AG04449 (cell line): ENCODE results near the gene GIPR.

Experiments
- CTCF ChIA-PET: fragments of 350-600 bp; formaldehyde crosslinking; extraction: SDS; loops from one replicate; lab custom pipeline; 2021; ENCODE audit warnings: antibody characterized with exemption; lab: Yijun Ruan, JAX
- POLR2A ChIA-PET: fragments of 400-600, 350-600 bp; formaldehyde crosslinking; extraction: SDS; loops from one replicate; lab custom pipeline; 2020; ENCODE audit warnings: antibody characterized with exemption, inconsistent platforms; lab: Yijun Ruan, JAX
- DNase-seq: peaks from one replicate; pipeline ENCODE4 v3.0.0-alpha.2; 2010; ENCODE audit warnings: low read depth, low spot score
- H3K4me3 ChIP-seq: 2 replicates; pipeline ENCODE4 v1.5.1; 2011; ENCODE audit warnings: low read depth, mild to moderate bottlenecking, control low read depth, low read length
- CTCF ChIP-seq: IDR thresholded peaks from one replicate; pipeline ENCODE4 v1.5.1; 2011; ENCODE audit warnings: mild to moderate bottlenecking, moderate library complexity, low read length, control low read depth, inconsistent platforms; ENCODE audit not compliant: insufficient read depth; ENCODE audit errors: missing control alignments

Gene GIPR

GRCh38 chr19:45655073-45655472, 12.9 kb upstream of the GIPR start:
- POLR2A ChIA-PET = no interaction called here
- no peak for DNase-seq

GRCh38 chr19:45657520-45658167, 10.4 kb upstream of the GIPR start:
- no peak for TF ChIP-seq CTCF
- CTCF ChIA-PET = interaction anchor here (0.7 to 1.9 kb wide), 2 partner anchors 20 to 24 kb away, joined by 3 to 5 read pairs; no protein-coding TSS in a partner anchor
- no peak overlapping the region for H3K4me3 ChIP-seq
- POLR2A ChIA-PET = no interaction called here
- no peak for DNase-seq

More at GRCh38 chr19:45655073-45655472, 12.9 kb upstream of the GIPR start:
- no peak for TF ChIP-seq CTCF
- CTCF ChIA-PET = interaction anchor here (1.2 kb wide), 1 partner anchor 13 kb away, joined by 3 read pairs; no protein-coding TSS in a partner anchor
- H3K4me3 ChIP-seq = no peak overlapping the region

- H3K4me3 ChIP-seq = no peak overlapping the region
- no peak for DNase-seq
- TF ChIP-seq CTCF = no peak
- POLR2A ChIA-PET = no interaction called here
- CTCF ChIA-PET = no interaction called here
These were observed 8.8 kb upstream of the GIPR start for GRCh38 chr19:45659096-45659729.

GRCh38 chr19:45660636-45661035, 7.4 kb upstream of the GIPR start:
- no peak for DNase-seq
- POLR2A ChIA-PET = no interaction called here
- CTCF ChIA-PET = interaction anchor here (1.4 to 1.9 kb wide), 4 partner anchors 8 to 19 kb away, joined by 3 to 7 read pairs (median 4); no protein-coding TSS in a partner anchor
- no peak for TF ChIP-seq CTCF
- no peak overlapping the region for H3K4me3 ChIP-seq

DNA sequence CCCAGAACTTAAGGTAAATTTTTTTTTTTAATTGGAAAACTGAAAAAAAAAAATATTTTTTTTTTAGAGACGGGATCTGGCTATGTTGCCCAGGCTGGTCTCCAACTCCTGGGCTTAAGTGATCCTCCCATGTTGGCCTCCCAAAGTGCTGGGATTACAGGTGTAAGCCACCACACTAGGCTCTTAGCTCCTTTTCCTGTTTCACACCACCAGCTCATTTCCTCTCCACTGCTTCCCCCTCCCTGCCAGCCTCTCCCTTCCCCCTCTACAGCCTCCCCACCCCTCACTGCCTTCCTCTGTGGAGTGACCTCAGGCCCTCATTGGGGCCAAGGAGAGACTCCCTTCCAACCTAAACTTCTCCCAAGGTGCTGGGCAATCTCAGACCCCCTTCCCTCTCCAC, 4.2 kb upstream of the GIPR start:
- H3K4me3 ChIP-seq = no peak overlapping the region
- no peak for TF ChIP-seq CTCF
- CTCF ChIA-PET = no interaction called here
- POLR2A ChIA-PET = no interaction called here
- no peak for DNase-seq

GRCh38 chr19:45664575-45664974, 3.4 kb upstream of the GIPR start:
- no peak overlapping the region for H3K4me3 ChIP-seq
- no peak for TF ChIP-seq CTCF
- POLR2A ChIA-PET = no interaction called here
- CTCF ChIA-PET = no interaction called here
- no peak for DNase-seq
